AG09309 (cell line): ENCODE measurements around the gene TSHZ2.

Experiments used
- DNase-seq: peaks from one replicate; pipeline ENCODE4 v3.0.0-alpha.2; 2010; ENCODE audit warnings: low read depth
- H3K4me3 ChIP-seq: 2 replicates; pipeline ENCODE4 v1.5.1; 2011; ENCODE audit warnings: mild to moderate bottlenecking, low read depth, low read length, moderate library complexity; ENCODE audit not compliant: control insufficient read depth
- CTCF ChIP-seq: IDR thresholded peaks from 2 replicates; pipeline ENCODE4 v1.5.1; 2011; ENCODE audit warnings: mild to moderate bottlenecking, low read depth, low read length, inconsistent platforms; ENCODE audit not compliant: insufficient read depth, control insufficient read depth; ENCODE audit errors: missing control alignments

TSHZ2 gene

GRCh38 chr20:53287357-53288042 is 315.3 kb downstream of the TSHZ2 start:
- DNase-seq = no peak
- no peak overlapping the region for H3K4me3 ChIP-seq
- TF ChIP-seq CTCF = no peak

GRCh38 chr20:53291548-53291947 is 319.4 kb downstream of the TSHZ2 start:
- no peak for DNase-seq
- no peak for TF ChIP-seq CTCF
- H3K4me3 ChIP-seq = no peak overlapping the region

GRCh38 chr20:53292347-53292746 is 320.2 kb downstream of the TSHZ2 start:
- no peak for DNase-seq
- TF ChIP-seq CTCF = no peak
- no peak overlapping the region for H3K4me3 ChIP-seq

GRCh38 chr20:53294804-53295203 is 322.6 kb downstream of the TSHZ2 start:
- no peak overlapping the region for H3K4me3 ChIP-seq
- TF ChIP-seq CTCF = no peak
- DNase-seq = no peak

- no peak for TF ChIP-seq CTCF
- H3K4me3 ChIP-seq = no peak overlapping the region
- no peak for DNase-seq
Measured at GRCh38 chr20:53296025-53296424, 323.9 kb downstream of the TSHZ2 start.

- no peak overlapping the region for H3K4me3 ChIP-seq
- no peak for TF ChIP-seq CTCF
- DNase-seq = no peak
Measured at GRCh38 chr20:53296451-53297153, 324.4 kb downstream of the TSHZ2 start.
